Smooth muscle cell of the brain vasculature (primary cell): ENCODE results near the gene HBEGF.

Source experiments
- DNase-seq: peaks from one replicate; pipeline ENCODE4 v3.0.0-alpha.2; 2012; ENCODE audit warnings: low read depth, low spot score

Gene HBEGF

DNA sequence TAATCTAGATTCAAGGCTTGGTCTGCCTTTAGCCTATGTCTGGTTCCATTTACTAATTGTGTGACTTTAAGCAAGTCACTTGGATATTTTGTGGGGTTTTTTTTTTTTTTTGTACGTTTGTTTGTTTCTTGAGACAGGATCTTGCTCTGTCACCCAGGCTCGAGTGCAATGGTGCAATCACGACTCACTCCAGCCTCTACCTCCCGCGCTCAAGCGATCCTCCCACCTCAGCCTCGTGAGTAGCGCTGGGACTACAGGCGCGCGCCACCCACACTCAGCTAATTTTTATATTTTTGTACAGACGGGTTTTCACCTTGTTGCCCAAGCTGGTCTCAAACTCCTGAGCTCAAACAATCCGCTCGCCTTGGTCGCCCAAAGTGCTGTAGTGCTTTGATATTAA lies 42.4 kb downstream of the HBEGF start:
- no peak for DNase-seq

DNA sequence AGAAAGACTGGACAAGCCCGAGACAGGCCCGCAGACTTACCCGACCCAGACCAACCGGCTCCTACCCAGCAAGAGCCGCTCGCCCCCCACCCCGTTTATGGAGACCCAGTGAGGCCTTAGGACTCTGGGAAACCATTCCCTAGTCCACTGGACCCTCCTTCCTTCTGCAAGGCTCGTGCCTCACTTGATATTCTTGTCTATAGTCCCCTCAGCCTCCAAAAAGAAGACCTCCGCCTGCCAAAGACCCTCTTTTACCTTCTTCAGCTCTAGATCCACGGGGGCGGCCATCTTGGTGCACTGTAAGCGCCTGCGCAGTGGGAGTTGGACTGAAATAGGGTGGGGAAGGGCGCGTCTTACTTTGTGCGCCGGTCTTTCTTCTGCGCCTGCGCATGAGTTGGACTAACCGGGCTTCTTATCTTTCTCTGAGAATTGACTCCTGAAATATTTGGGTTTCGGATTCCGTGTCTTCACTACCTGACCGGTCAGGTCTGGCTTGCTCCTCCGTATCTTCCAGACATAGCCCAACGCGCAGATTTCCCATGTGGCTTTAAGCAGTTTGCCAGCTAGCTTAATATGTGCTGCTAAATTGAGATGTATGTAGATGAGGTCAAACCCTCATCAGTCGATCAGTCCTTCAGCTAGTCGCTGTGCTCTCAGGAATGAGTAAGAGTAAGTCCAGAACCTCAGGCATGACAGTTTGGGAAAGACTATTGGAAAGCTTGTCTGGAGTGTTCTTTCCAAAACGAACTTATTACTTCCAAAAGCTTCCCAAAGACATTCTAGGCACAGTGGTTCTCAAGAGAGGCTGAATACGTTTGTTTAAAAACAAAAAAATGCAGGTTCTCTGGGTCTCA lies 43.4 kb downstream of the HBEGF start, which contains the start of gene PFDN1:
Gene PFDN1 (minus strand): TSS at position 316 of the 854 bp plus-strand sequence. CDS start 28 bp downstream, at position 288.
- peak; percentile 90 for DNase-seq

DNA sequence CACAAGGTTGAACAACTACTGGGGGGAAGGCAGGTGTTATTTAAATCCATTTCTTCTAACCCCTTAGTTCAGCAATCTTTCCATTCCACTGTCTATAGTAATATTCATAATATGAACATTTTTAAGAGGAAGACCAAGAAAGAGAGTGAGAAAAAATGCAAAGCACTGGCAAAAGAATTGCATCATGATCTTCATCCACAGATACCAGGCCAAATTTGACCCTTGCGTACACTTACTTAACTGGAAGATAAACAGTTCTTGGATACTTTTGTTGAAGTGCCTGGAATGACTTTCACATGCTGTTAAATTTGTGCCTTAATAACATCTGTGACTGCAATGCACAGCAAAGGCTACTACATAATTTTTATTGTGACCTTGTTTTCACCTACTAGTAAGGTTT lies 45.3 kb downstream of the HBEGF start:
- DNase-seq: no peak

DNA sequence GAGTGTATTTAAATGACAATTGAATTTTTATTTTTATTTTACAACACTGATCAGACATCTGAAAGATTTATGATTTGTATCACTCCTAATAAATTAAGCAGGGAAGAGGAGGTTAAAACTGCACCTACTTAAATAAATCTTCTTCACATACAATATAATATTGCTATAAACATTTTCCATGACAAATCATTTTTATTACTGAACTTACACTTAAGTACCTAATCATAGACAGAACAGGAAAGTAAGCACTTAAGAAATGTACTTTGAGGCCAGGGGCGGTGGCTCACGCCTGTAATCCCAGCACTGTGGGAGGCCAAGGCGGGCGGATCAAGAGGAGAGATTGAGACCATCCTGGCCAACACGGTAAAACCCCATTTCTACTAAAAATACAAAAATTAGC lies 47.3 kb downstream of the HBEGF start:
- DNase-seq: no peak

DNA sequence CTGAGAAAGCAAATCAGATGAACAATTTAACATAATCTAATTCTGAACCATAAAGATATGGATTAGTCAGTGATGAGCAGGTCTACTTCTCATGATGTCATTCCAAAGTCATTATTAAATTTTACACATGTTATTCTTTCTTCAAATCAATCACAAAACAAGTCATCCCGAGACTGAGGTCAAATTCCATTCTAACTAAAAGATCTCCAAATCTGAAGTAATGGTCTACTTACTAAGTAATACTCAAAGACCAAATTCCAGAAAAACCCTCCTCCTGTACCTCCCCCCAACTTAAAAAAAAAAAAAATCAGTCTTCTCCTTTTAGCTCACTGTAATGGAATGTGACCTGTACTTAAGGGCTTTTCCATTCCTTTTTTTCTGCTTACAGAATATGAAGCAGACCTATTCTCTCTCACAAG lies 48.2 kb downstream of the HBEGF start:
- no peak for DNase-seq

DNA sequence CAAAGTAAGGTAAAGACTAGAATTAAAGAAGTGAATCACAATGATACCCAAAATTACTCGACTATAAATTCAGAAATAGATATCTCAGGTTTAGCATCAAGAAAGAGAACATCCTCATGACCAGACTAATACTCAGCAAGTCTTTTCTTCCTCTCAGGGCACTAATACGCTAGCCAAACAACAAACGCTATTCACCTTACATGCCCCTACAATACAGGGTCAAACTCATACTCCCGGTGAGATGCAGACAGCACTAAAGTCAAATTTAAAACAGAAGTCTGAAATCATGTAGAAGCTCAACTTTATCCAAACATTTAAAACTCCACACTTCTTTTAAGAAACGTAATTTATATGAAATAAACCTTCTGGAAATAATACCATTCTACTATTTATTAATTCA lies 49.1 kb downstream of the HBEGF start:
- DNase-seq: no peak

DNA sequence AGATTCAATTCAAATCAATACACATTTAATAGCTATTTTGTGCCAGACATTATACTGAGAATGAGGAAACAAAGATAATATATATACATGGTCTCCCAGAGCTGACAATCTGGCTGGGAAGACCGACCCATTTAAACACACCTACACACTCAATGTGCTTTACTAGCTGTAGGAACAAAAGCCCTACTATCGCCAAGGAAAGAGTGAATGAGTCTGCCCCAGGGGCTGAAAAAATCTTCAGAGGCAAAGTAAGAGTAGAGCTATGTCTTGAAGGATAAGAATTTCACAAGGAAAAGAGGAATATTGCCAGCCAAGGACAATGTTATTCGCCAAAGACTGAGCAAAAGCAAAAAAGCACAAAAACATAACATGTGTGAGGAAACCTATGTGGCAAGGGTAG lies 50.1 kb downstream of the HBEGF start:
- DNase-seq: no peak

DNA sequence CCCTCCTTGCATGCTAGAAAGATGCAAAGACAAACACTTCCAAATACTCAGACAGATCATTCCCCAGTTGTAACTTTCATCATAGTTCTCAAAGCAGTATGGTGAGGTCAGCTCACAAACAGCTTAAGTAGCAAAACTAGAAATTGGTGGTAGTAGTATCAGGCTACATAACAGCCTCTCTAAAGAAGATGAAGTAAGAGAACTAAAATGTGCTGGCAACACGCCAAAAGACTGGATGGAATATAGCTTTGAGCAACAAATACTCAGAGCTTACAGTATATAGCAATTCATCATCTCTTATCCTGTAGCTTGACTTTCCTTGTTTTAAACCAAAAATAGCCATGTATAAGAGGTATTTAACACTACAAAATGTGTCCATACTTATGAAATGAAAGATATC lies 51.0 kb downstream of the HBEGF start:
- peak; percentile 84 for DNase-seq

DNA sequence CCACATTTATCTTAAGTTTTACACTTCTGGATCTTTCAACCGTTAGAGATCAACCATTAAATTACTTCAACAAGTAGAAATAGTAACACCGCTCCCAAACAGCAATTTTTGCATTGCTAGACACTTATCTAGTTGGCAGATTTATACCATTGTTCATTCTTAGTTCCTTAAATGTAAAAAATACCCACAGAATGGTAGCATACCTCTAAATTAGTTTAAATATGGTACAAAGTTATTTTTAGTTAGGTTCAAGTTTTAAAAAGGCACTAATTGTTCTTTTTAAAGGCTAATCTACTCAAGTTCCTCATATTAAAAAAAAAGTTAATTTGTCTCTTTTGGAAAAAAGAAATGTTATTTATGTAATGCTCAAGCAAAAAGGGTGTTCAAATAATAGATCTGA lies 51.6 kb downstream of the HBEGF start:
- no peak for DNase-seq

DNA sequence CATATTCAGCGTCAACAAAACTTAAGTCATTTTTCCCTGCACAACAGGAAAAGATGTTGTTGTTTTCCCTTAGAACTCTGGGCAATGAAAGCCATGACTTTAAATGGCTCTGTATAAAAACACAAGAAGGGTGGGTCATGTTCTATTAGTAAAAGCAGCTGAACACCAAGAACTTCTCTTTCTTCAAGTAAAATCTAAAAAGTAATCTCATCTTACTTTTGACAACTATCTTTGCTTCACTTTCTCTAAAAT lies 52.6 kb downstream of the HBEGF start:
- DNase-seq: no peak

DNA sequence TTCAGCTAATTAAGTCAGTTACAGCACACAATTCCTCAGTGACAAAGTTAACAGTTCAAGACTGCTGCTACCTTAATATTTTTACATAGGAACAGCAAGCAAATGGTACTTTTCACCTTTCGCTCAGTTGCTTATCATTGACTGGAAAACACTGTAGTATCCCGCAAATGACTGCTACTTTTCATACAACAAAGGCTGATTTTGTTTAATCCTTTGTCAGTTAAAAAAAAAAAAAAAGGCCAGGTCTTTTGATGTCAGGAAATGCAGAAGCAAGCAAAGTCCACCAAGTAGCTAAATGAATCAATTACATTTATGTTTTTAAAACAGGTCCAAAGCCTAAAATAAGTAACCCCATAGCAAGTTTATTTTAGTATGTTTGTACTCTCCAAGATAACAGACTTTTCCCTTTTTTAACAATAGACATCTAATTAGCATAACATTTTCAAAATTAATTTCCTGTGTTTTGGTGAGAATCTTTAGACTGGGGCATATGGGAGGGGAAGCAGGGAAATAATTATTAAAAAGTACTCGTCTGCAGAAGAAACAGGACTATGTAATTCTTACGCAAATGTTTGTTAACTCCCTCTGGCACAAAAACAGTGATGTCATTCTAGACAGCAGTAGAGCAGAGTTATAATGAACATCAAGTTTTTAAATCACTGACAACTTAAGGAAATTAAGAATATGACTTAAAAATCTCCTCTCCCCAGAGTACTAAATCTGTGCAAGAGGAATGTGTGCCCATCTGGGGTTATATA lies 53.1 kb downstream of the HBEGF start:
- no peak for DNase-seq

DNA sequence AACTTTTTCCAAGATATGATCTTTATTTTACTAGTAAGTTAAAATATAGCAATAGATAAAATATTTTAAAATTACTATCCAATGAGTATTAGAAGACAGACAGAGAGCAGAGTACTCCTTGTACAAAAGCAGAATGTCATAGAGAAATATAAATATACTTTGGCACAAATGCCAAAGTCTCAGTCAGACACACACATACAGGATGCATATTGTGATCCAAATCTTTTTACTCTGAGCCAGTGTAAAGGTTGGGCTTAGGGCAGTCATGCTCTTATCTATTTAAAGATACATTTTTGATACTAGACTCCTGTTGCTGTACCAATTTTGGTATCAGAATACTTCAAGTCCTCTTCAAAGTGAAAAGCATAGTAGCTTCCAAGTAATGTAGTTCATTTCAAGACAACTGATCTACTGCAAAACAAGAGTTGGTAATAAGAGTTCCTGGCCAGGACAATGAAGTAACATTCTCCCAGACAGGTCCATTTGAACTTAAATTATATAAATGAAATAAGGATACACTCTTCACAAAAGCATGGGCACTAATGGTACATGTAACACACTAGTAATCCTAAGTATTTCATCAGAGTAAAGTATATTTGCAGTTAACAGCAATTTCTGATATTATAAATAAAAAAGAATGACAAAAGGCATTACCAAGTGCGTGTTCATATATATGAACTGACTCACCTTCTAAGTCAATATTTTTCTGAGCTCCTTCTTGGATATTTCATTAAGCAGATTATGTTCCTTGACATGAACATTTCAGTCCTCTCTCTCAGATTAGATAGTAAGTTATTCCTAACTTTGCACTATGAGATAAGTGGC lies 54.0 kb downstream of the HBEGF start:
- no peak for DNase-seq

DNA sequence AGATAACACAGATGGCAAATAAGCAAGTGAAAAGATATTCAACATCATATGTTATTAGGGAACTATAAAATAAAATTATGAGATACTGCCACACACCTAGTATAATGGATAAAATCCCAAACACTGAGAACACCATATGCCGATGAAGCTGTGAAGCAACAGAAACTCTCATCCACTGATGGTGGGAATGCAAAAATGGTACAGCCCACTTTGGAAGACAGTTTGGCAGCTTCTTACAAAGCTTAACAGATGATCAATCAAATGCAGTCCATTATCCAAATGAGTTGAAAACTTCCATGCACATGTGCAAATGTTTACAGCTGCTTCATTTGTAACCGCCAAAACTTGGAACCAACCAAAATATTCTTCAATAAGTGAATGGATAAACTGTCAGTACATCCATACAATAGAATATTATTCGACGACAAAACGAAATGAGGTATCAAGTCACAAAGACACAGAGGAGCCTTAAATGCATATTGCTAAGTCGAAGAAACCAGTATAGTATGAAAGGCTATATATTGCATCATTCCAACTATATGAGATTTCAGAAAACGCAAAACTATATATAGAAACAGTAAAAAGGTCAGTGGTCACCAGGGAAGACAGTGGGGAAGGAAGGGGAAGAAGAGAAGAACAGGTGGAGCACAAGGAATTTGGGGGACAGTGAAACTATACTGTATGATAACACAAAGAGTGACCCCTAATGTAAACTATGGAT lies 58.4 kb downstream of the HBEGF start:
- no peak for DNase-seq

DNA sequence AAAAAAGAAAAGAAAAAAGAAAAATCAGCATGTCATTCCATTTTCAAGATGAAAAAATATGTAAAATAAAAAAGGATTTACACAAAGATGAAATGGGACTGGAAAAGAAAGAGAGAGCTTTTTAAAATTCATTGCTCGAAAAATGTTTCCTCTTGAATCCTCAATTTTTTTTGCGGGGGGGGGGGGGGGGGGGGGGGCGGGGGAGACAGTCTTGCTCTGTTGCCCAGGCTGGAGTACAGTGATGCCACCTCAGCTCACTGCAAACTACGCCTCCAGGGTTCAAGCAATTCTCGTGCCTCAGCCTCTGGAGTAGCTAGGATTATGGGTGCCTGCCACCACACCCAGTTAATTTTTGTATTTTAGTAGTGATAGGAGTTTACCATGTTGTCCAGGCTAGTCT lies 60.0 kb downstream of the HBEGF start:
- no peak for DNase-seq

DNA sequence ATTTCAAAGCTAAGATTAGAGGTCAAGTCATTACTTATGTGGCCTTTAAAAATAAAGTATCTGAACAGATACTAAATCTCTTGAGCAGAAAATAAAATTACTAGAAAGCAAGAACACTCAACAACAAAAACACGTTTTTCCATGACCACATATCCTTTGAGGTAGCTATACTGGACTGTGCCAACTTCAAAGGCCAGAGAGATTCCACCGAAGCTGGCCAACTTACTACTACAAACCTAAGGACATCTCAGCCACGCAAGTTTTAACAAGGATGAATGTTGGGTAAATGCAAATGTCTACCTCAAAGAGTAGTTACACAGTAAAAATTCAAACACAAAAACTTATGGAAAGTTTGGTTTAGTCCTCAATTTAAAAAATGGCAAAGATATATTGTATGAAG lies 62.4 kb downstream of the HBEGF start:
- DNase-seq: no peak
